Thoracic aorta (tissue), 2 donors: Measurements from ENCODE around the gene FGA. TPM values are rescaled to one million over a fixed set of nuclear protein-coding genes. Genes with fewer than 3 reads are reported as not detected.

Source experiments
- ATAC-seq: fragments of 150-250 bp; one replicate; pipeline ENCODE4 v1.8.0; 2017; ENCODE audit warnings: low read depth; ENCODE audit not compliant: insufficient number of reproducible peaks, low FRiP score
- DNase-seq: peaks from one replicate; pipeline ENCODE4 v3.0.0-alpha.2; 2020; ENCODE audit warnings: low spot score
- H3K27ac ChIP-seq, 2 donors: fragments of 200-600 bp; sonication (generic); 1 replicate in 1 of 2; 2 replicates in 1 of 2; pipeline ENCODE4 v1.5.1; 2016; ENCODE audit warnings: mild to moderate bottlenecking in 2 of 2, moderate library complexity in 2 of 2
- H3K27me3 ChIP-seq: fragments of 200-600 bp; sonication (generic); replicated peaks from 2 replicates; pipeline ENCODE4 v1.6.0; 2016; ENCODE audit warnings: mild to moderate bottlenecking; ENCODE audit not compliant: insufficient read depth
- H3K36me3 ChIP-seq: fragments of 200-600 bp; sonication (generic); one replicate; pipeline ENCODE4 v1.5.1; 2016
- H3K4me1 ChIP-seq, 2 donors: fragments of 200-600 bp; sonication (generic); 1 replicate in 1 of 2; 2 replicates in 1 of 2; pipeline versions ENCODE4 v1.5.1 to v1.6.0; 2016; ENCODE audit warnings: low read depth in 2 of 2, mild to moderate bottlenecking in 1 of 2; ENCODE audit not compliant: control insufficient read depth in 1 of 2
- H3K4me3 ChIP-seq: fragments of 200-600 bp; sonication (generic); 2 replicates; pipeline ENCODE4 v1.5.1; 2016; ENCODE audit warnings: mild to moderate bottlenecking
- H3K9me3 ChIP-seq: fragments of 200-600 bp; sonication (generic); 2 replicates; pipeline ENCODE4 v1.5.1; 2016
- CTCF ChIP-seq: fragments of 200-600 bp; sonication (generic); IDR thresholded peaks from one replicate; pipeline ENCODE4 v1.5.1; 2019; ENCODE audit warnings: antibody characterized with exemption
- total RNA-seq, 2 donors: library from RNA; depleted of rRNA; stranded (reverse); fragments of >200 nt; gene quantifications; one replicate each; pipeline versions ENCODE4 v1.1.0 to v1.2.3, GENCODE V29; 2016

Gene FGA
- total RNA-seq, 2 donors from 2014 or later, result not detected

GRCh38 chr4:154608361-154609252 is 18.1 kb upstream of the FGA start:
- Histone ChIP-seq H3K27ac (no peak overlapping the region), H3K4me3 (no peak overlapping the region), H3K4me1 (no peaks in the 10 kb centered on the region), H3K9me3 (no peaks in the 10 kb centered on the region), H3K36me3 (no peaks in the 10 kb centered on the region), H3K27me3 (no peaks in the 10 kb centered on the region)
- DNase-seq, result no peak
- ATAC-seq, result no peak
- no peak for TF ChIP-seq CTCF

GRCh38 chr4:154606728-154607723 is 16.5 kb upstream of the FGA start:
- TF ChIP-seq CTCF, result no peak
- Histone ChIP-seq H3K4me3 (no peak overlapping the region), H3K9me3 (no peaks in the 10 kb centered on the region), H3K27me3 (no peaks in the 10 kb centered on the region), H3K4me1 (no peaks in the 10 kb centered on the region), H3K27ac (no peak overlapping the region), H3K36me3 (no peaks in the 10 kb centered on the region)
- DNase-seq (no peak), ATAC-seq (no peak)

- Histone ChIP-seq H3K27me3 (no peaks in the 10 kb centered on the region), H3K9me3 (no peaks in the 10 kb centered on the region), H3K36me3 (no peaks in the 10 kb centered on the region), H3K4me3 (no peak overlapping the region), H3K27ac (no peak overlapping the region), H3K4me1 (no peaks in the 10 kb centered on the region)
- TF ChIP-seq CTCF, result no peak
- ATAC-seq (no peak), DNase-seq (no peak)
Measured at GRCh38 chr4:154604696-154605200, 14.2 kb upstream of the FGA start.

GRCh38 chr4:154603033-154603943 is 12.7 kb upstream of the FGA start:
- ATAC-seq, result no peak

More at GRCh38 chr4:154603033-154603943, 12.7 kb upstream of the FGA start:
- H3K9me3 ChIP-seq, result no peaks in the 10 kb centered on the region
- no peak overlapping the region for H3K4me3 ChIP-seq
- H3K4me1 ChIP-seq, result no peaks in the 10 kb centered on the region
- no peak for TF ChIP-seq CTCF
- no peaks in the 10 kb centered on the region for H3K27me3 ChIP-seq
- no peaks in the 10 kb centered on the region for H3K36me3 ChIP-seq
- H3K27ac ChIP-seq, result no peak overlapping the region
- DNase-seq, result no peak
